CD14-positive monocyte (primary cell): Measurements from ENCODE around the gene TMEM126A. TPM values are rescaled to one million over a fixed set of nuclear protein-coding genes. Genes with fewer than 3 reads are reported as not detected.

Source experiments
- DNase-seq, 3 donors: peaks; one replicate each; pipeline ENCODE4 v3.0.0-alpha.2; 2011 to 2022
- H2AFZ ChIP-seq: 2 replicates; pipeline ENCODE4 v1.6.0; 2012; ENCODE audit warnings: mild to moderate bottlenecking, low read depth, low read length, inconsistent platforms; ENCODE audit not compliant: insufficient read depth, poor library complexity, severe bottlenecking
- H3K27ac ChIP-seq, 2 donors: 1 replicate in 1 of 2; 2 replicates in 1 of 2; pipeline ENCODE4 v1.5.1; 2012 to 2013; ENCODE audit warnings: low read length in 2 of 2, control low read depth in 1 of 2, inconsistent platforms in 1 of 2, low read depth in 1 of 2, mild to moderate bottlenecking in 1 of 2
- H3K27me3 ChIP-seq, 2 donors: one replicate each; pipeline versions ENCODE4 v1.6.0 to v1.6.1; 2011 to 2013; ENCODE audit warnings: low read length in 2 of 2; ENCODE audit not compliant: control insufficient read depth in 2 of 2, insufficient read depth in 2 of 2
- H3K36me3 ChIP-seq, 2 donors: replicated peaks in 1 of 2; 1 replicate in 1 of 2; 2 replicates in 1 of 2; pipeline versions ENCODE4 v1.5.1 to v1.6.1; 2012 to 2013; ENCODE audit warnings: low read length in 2 of 2, control low read depth in 1 of 2, inconsistent platforms in 1 of 2, mild to moderate bottlenecking in 1 of 2; ENCODE audit not compliant: insufficient read depth in 2 of 2, control insufficient read depth in 1 of 2
- H3K4me1 ChIP-seq, 2 donors: 1 replicate in 1 of 2; 2 replicates in 1 of 2; pipeline versions ENCODE4 v1.5.1 to v1.6.1; 2012 to 2013; ENCODE audit warnings: low read length in 2 of 2, control low read depth in 1 of 2, inconsistent platforms in 1 of 2, mild to moderate bottlenecking in 1 of 2, moderate library complexity in 1 of 2; ENCODE audit not compliant: insufficient read depth in 2 of 2, control insufficient read depth in 1 of 2
- H3K4me2 ChIP-seq: replicated peaks from 2 replicates; pipeline ENCODE3; 2012; ENCODE audit warnings: low read length, moderate library complexity, mild to moderate bottlenecking; ENCODE audit not compliant: poor library complexity, severe bottlenecking; ENCODE audit errors: extremely low read depth
- H3K4me3 ChIP-seq, 3 experiments: fragments of 200-600 bp in 1 of 3; sonication (generic) in 1 of 3; replicated peaks in 1 of 3; 1 replicate in 2 of 3; 2 replicates in 1 of 3; pipeline ENCODE4 v1.5.1; 2011 to 2013; ENCODE audit warnings: low read length in 3 of 3, mild to moderate bottlenecking in 3 of 3, control low read depth in 2 of 3, low read depth in 2 of 3, inconsistent platforms in 1 of 3, moderate library complexity in 1 of 3
- H3K79me2 ChIP-seq: 2 replicates; pipeline ENCODE4 v1.6.0; 2012; ENCODE audit warnings: mild to moderate bottlenecking, control low read depth, inconsistent platforms, low read length, moderate library complexity; ENCODE audit not compliant: insufficient read depth
- H3K9ac ChIP-seq: 2 replicates; pipeline ENCODE4 v1.6.0; 2017; ENCODE audit warnings: low read length, mild to moderate bottlenecking; ENCODE audit not compliant: insufficient read depth, poor library complexity, severe bottlenecking
- H3K9me3 ChIP-seq, 2 donors: replicated peaks in 1 of 2; 1 replicate in 1 of 2; 2 replicates in 1 of 2; pipeline versions ENCODE4 v1.5.1 to v1.6.1; 2012 to 2013; ENCODE audit warnings: low read length in 2 of 2, control low read depth in 1 of 2; ENCODE audit not compliant: control insufficient read depth in 1 of 2, insufficient read depth in 1 of 2
- H4K20me1 ChIP-seq: 2 replicates; pipeline ENCODE4 v1.6.0; 2012; ENCODE audit warnings: mild to moderate bottlenecking, low read length, control low read depth, moderate library complexity; ENCODE audit not compliant: insufficient read depth
- H3K27ac Mint-ChIP-seq, 7 donors: one replicate each; pipeline ENCODE4 v1.8.0; 2020; ENCODE audit warnings: mild to moderate bottlenecking in 7 of 7, mixed read lengths in 7 of 7, moderate library complexity in 6 of 7, inconsistent platforms in 2 of 7
- H3K27me3 Mint-ChIP-seq, 3 donors: one replicate each; pipeline ENCODE4 v1.8.0; 2021 to 2022; ENCODE audit warnings: low read depth in 3 of 3, mild to moderate bottlenecking in 3 of 3, mixed read lengths in 3 of 3, moderate library complexity in 3 of 3, inconsistent platforms in 1 of 3
- H3K36me3 Mint-ChIP-seq, 2 donors: one replicate each; pipeline ENCODE4 v1.8.0; 2020; ENCODE audit warnings: mixed read lengths in 2 of 2, inconsistent platforms in 1 of 2, mild to moderate bottlenecking in 1 of 2
- H3K4me1 Mint-ChIP-seq: one replicate; pipeline ENCODE4 v1.8.0; 2020; ENCODE audit warnings: mild to moderate bottlenecking, mixed read lengths
- H3K4me3 Mint-ChIP-seq, 2 donors: one replicate each; pipeline ENCODE4 v1.8.0; 2020; ENCODE audit warnings: mild to moderate bottlenecking in 2 of 2, mixed read lengths in 2 of 2, moderate library complexity in 1 of 2
- H3K9me3 Mint-ChIP-seq, 7 donors: one replicate each; pipeline ENCODE4 v1.8.0; 2020 to 2022; ENCODE audit warnings: mixed read lengths in 7 of 7, mild to moderate bottlenecking in 6 of 7, moderate library complexity in 6 of 7, inconsistent platforms in 2 of 7
- CTCF ChIP-seq: fragments of 200-600 bp; IDR thresholded peaks from one replicate; pipeline ENCODE4 v1.8.0; 2022; ENCODE audit warnings: antibody characterized with exemption, mild to moderate bottlenecking
- WGBS: methylation state at CpG from one replicate; pipeline ENCODE4 v1.1.5; 2013; ENCODE audit warnings: missing lambda C conversion rate; ENCODE audit not compliant: insufficient coverage; 5-methylcytosine and 5-hydroxymethylcytosine counted together
- intact Hi-C, 2 donors: fragments of 100-400 bp; cut with micrococcal nuclease; formaldehyde crosslinking; loops; one replicate each; pipeline versions ENCODE4 v1.15.0 to v1.15.1; 2023
- polyA plus RNA-seq, 3 donors: library from polyadenylated mRNA; depleted of rRNA in 1 of 3; unstranded in 2 of 3; stranded (reverse) in 1 of 3; fragments of 300-500 nt in 2 of 3; fragments of >200 nt in 1 of 3; fragmentation: Illumina TruSeq in 2 of 3; gene quantifications; 1 replicate in 2 of 3; 2 replicates in 1 of 3; pipeline ENCODE4 v1.2.3, GENCODE V29; 2012 to 2021

The TMEM126A gene
- polyA plus RNA-seq, 3 donors: 23.9 to 71.3 (median 71.1) TPM

GRCh38 chr11:85661972-85662664 lies 14.4 kb downstream of the TMEM126A start:
- H4K20me1 ChIP-seq: peaks cover 60% of the 10 kb centered on the region
- no peaks in the 10 kb centered on the region for H3K27me3 ChIP-seq
- peaks cover 0 to 2% (median 0%) of the 10 kb centered on the region in 7 donors for H3K9me3 Mint-ChIP-seq
- no peaks in the 10 kb centered on the region for H3K9me3 ChIP-seq
- peak overlapping the region in 1 of 3 experiments; percentile 94 for H3K4me3 ChIP-seq
- H3K79me2 ChIP-seq: peaks cover 82% of the 10 kb centered on the region
- peaks cover 31 to 32% of the 10 kb centered on the region in 2 donors for H3K36me3 Mint-ChIP-seq
- intact Hi-C loops: loop anchor here (5.0 to 10.0 kb wide), 2 partner anchors 35 to 583 kb away; partner anchors contain the start of genes DLG2 (in 2 of the 2), TMEM126B (in 2 of the 2) and EED (in 1 of the 2)
- H3K4me1 ChIP-seq: peaks cover 17 to 32% of the 10 kb centered on the region in 2 donors
- no peak for DNase-seq
- no peak for TF ChIP-seq CTCF
- no peaks in the 10 kb centered on the region for H3K27me3 Mint-ChIP-seq
- WGBS: no CpG with 5 or more reads among the region's 4 CpGs
- H3K4me3 Mint-ChIP-seq: no peak overlapping the region
- no peak overlapping the region for H3K27ac Mint-ChIP-seq
- H3K27ac ChIP-seq: peak overlapping the region in 1 of 2 donors; percentile 97
- H3K4me2 ChIP-seq: peak overlapping the region; percentile 93
- H3K36me3 ChIP-seq: peaks cover 29 to 39% of the 10 kb centered on the region in 2 donors
- H3K9ac ChIP-seq: no peak overlapping the region
- peaks cover 32% of the 10 kb centered on the region for H3K4me1 Mint-ChIP-seq
- no peak overlapping the region for H2AFZ ChIP-seq

- DNase-seq: peak in 1 of 3 donors; percentile 9
- Histone ChIP-seq H3K27ac (peak overlapping the region; percentile 86 to 97), H3K4me3 (peak overlapping the region; percentile 56 to 94 (median 78)), H3K79me2 (peaks cover 71% of the 10 kb centered on the region), H3K36me3 (peaks cover 24 to 28% of the 10 kb centered on the region in 2 donors), H4K20me1 (peaks cover 54% of the 10 kb centered on the region), H2AFZ (peak overlapping the region; percentile 92), H3K9ac (peak overlapping the region; percentile 98), H3K27me3 (no peaks in the 10 kb centered on the region), H3K4me2 (peak overlapping the region; percentile 93), H3K9me3 (no peaks in the 10 kb centered on the region), H3K4me1 (peaks cover 17 to 32% of the 10 kb centered on the region in 2 donors)
- Mint-ChIP-seq H3K36me3 (peaks cover 28 to 31% of the 10 kb centered on the region in 2 donors), H3K27ac (peak overlapping the region; percentile 97 to 99 (median 98)), H3K4me1 (peaks cover 32% of the 10 kb centered on the region), H3K9me3 (peaks cover 0 to 2% (median 0%) of the 10 kb centered on the region in 7 donors), H3K27me3 (no peaks in the 10 kb centered on the region), H3K4me3 (peak overlapping the region; percentile 98 to 100)
- intact Hi-C loops: loop anchor here (5.0 to 10.0 kb wide), 2 partner anchors 36 to 582 kb away; partner anchors contain the start of genes DLG2 (in 2 of the 2), TMEM126B (in 2 of the 2) and EED (in 1 of the 2)
- 32% methylated on average over 4 of the region's 10 CpGs for WGBS
- no peak for TF ChIP-seq CTCF
These were observed 15.4 kb downstream of the TMEM126A start for GRCh38 chr11:85663080-85663752.
